WTC11 (cell line): ENCODE measurements around the gene UQCRQ.
"Not testable (repeated sequence)": the region's sequence is repeated elsewhere in the genome, so short reads cannot be mapped to it uniquely, and the experiment has no call there.

Experiments
- CREM ChIP-seq: sonication (generic); formaldehyde crosslinking; IDR thresholded peaks from 2 replicates; pipeline ENCODE4 v1.8.1; 2022; ENCODE audit warnings: mild to moderate bottlenecking, missing genetic modification reagents, moderate library complexity
- NFYB ChIP-seq: sonication (generic); formaldehyde crosslinking; conservative IDR thresholded peaks from 2 replicates; pipeline ENCODE4 v1.8.0; 2022; ENCODE audit warnings: low read depth, missing genetic modification reagents
- TP53 ChIP-seq: sonication (generic); formaldehyde crosslinking; IDR thresholded peaks from 2 replicates; pipeline ENCODE4 v1.8.1; 2023; ENCODE audit warnings: mild to moderate bottlenecking, missing genetic modification reagents
- TF ChIP-seq, protein P1 (sequence below): fragments of 200-600 bp; IDR thresholded peaks from 2 replicates; pipeline ENCODE4 v1.8.0; 2022; ENCODE audit warnings: antibody characterized with exemption
- TF ChIP-seq, protein P2 (sequence below): sonication (generic); formaldehyde crosslinking; IDR thresholded peaks from 2 replicates; pipeline ENCODE4 v1.8.0; 2022; ENCODE audit warnings: mild to moderate bottlenecking, missing genetic modification reagents
- TF ChIP-seq, protein P3 (sequence below): sonication (generic); formaldehyde crosslinking; IDR thresholded peaks from 2 replicates; pipeline ENCODE4 v1.8.0; 2023; ENCODE audit warnings: missing genetic modification reagents
- TF ChIP-seq, protein P4 (sequence below): sonication (generic); formaldehyde crosslinking; IDR thresholded peaks from 2 replicates; pipeline ENCODE4 v1.8.0; 2022; ENCODE audit warnings: mild to moderate bottlenecking, missing genetic modification reagents

DNA sequence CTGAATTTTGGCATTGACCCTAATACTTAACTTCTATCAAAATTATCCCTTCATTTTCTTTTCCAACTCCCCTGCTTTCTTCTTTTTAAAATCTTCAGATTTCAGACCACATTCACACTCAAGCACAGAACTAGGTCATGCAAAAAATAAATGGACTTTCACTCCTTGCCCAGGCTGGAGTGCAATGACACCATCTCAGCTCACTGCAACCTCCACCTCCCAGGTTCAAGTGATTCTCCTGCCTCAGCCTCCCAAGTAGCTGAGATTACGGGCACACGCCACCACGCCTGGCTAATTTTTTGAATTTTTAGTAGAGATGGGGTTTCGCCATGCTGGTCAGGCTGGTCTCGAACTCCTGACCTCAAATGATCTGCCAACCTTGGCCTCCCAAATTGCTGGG, 11.4 kb upstream of the UQCRQ start:
- TF ChIP-seq, protein P1, sequence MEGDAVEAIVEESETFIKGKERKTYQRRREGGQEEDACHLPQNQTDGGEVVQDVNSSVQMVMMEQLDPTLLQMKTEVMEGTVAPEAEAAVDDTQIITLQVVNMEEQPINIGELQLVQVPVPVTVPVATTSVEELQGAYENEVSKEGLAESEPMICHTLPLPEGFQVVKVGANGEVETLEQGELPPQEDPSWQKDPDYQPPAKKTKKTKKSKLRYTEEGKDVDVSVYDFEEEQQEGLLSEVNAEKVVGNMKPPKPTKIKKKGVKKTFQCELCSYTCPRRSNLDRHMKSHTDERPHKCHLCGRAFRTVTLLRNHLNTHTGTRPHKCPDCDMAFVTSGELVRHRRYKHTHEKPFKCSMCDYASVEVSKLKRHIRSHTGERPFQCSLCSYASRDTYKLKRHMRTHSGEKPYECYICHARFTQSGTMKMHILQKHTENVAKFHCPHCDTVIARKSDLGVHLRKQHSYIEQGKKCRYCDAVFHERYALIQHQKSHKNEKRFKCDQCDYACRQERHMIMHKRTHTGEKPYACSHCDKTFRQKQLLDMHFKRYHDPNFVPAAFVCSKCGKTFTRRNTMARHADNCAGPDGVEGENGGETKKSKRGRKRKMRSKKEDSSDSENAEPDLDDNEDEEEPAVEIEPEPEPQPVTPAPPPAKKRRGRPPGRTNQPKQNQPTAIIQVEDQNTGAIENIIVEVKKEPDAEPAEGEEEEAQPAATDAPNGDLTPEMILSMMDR: not testable (repeated sequence)
- not testable (repeated sequence) for TF ChIP-seq TP53; CREM; NFYB (CRISPR knock-in tag)
- TF ChIP-seq, protein P2, sequence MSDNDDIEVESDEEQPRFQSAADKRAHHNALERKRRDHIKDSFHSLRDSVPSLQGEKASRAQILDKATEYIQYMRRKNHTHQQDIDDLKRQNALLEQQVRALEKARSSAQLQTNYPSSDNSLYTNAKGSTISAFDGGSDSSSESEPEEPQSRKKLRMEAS (CRISPR knock-in tag): not testable (repeated sequence)
- TF ChIP-seq, protein P3, sequence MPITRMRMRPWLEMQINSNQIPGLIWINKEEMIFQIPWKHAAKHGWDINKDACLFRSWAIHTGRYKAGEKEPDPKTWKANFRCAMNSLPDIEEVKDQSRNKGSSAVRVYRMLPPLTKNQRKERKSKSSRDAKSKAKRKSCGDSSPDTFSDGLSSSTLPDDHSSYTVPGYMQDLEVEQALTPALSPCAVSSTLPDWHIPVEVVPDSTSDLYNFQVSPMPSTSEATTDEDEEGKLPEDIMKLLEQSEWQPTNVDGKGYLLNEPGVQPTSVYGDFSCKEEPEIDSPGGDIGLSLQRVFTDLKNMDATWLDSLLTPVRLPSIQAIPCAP (CRISPR knock-in tag): not testable (repeated sequence)
- TF ChIP-seq, protein P4, sequence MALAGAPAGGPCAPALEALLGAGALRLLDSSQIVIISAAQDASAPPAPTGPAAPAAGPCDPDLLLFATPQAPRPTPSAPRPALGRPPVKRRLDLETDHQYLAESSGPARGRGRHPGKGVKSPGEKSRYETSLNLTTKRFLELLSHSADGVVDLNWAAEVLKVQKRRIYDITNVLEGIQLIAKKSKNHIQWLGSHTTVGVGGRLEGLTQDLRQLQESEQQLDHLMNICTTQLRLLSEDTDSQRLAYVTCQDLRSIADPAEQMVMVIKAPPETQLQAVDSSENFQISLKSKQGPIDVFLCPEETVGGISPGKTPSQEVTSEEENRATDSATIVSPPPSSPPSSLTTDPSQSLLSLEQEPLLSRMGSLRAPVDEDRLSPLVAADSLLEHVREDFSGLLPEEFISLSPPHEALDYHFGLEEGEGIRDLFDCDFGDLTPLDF: not testable (repeated sequence)
